ENCODE results near the gene PCK2.

Gene PCK2

DNA sequence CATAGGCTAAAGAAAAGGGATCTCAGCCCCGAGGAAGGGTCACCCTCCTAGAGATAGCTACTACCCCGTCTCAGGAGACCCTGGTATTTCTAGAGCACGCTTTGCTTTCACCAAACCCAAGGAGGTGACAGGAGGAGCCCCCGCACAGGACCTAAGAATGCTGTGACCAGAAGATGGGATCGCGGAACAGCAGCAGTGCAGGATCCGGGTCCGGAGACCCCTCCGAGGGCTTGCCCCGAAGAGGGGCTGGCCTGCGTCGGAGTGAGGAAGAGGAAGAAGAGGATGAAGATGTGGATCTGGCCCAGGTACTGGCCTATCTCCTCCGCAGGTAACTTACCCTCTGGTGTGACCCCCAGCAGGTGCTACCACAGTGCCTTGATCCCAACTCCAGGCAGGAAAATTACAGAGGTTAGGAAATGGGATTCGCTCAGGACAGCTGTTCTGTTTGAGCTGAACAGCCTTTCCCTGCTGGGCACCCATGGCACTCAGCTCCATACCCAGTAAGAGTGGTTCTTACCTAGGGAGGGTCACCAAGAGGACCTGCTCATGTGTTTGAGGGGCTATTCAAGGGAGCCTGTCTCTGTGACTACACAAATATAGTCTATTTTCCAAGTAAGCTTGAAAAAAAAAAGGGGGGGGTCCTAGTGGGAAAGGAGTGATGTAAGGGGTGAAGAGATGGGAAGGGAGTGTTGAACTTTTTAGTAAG is 21.5 kb downstream of the PCK2 start:
- no peak for DNase-seq (ENCODE audit: low read depth in 2 of 2)

- DNase-seq (ENCODE audit: low read depth in 2 of 2): no peak
These were observed 22.2 kb downstream of the PCK2 start for GRCh38 chr14:24116128-24116814.

DNA sequence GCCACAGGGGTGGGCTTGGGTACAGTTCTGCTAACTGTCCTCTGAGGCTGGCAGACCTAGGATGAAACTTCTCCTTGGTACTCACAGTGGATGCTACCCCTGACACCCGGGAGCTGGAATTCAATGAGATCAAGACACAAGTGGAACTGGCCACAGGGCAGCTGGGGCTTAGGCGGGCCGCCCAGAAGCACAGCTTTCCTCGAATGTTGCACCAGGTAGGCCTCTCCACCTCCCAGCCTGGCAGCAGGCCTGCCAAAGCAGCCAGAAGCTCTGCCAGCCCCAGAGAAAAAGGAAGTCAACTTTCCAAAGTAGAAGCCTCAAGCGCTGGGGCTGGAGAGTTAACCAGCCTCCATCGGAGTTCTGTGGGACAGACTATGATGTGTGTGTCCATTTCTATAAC is 23.1 kb downstream of the PCK2 start:
- no peak for DNase-seq (ENCODE audit: low read depth in 2 of 2)

DNA sequence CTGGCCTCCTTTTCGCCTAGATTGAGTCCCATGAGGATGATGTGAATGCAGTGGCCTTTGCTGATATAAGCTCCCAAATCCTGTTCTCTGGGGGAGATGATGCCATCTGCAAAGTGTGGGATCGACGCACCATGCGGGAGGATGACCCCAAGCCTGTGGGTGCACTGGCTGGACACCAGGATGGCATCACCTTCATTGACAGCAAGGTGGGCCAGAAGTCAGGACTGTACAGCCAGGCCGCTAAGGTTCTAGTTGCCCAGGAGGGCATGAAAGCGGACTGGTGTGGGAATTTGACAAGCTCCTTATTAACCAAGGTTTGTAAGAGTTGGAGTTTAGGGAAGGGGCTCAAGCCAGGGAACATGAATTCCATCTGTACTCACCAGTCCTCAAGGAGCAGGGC is 25.6 kb downstream of the PCK2 start:
- no peak for DNase-seq (ENCODE audit: low read depth in 2 of 2)

GRCh38 chr14:24121210-24121609 is 27.1 kb downstream of the PCK2 start:
- DNase-seq (ENCODE audit: low read depth in 2 of 2): no peak

- no peak for DNase-seq (ENCODE audit: low read depth in 2 of 2)
These were observed 28.3 kb downstream of the PCK2 start for GRCh38 chr14:24122416-24122815.

- DNase-seq (ENCODE audit: low read depth in 2 of 2): no peak
These were observed 28.8 kb downstream of the PCK2 start for GRCh38 chr14:24122898-24123297.

- no peak for DNase-seq (ENCODE audit: low read depth in 2 of 2)
These were observed 29.6 kb downstream of the PCK2 start for GRCh38 chr14:24123424-24124417.

- DNase-seq (ENCODE audit: low read depth in 2 of 2): no peak
These were observed 32.8 kb downstream of the PCK2 start for GRCh38 chr14:24126939-24127338.

DNA sequence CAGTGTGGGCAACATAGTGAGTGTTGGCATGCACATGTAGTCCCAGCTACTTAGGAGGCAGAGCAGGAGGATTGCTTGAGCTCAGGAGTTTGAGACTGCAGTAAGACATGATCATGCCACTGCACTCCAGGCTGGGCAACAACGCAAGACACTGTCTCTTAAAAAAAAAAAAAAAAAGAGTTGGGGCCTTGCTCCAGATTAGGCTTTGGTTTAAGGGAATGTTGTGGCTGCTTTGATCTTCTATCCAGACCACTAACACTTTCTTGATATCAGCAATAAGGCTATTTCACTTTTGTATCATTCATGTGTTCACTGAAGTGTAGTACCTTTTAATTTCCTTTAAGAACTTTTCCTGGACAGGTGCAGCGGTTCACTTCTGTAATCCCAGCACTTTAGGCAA is 33.6 kb downstream of the PCK2 start:
- DNase-seq (ENCODE audit: low read depth in 2 of 2): no peak

- no peak for DNase-seq (ENCODE audit: low read depth in 2 of 2)
These were observed 35.4 kb downstream of the PCK2 start for GRCh38 chr14:24129410-24129998.

GRCh38 chr14:24130380-24130716 is 36.2 kb downstream of the PCK2 start, which contains the start of gene FITM1:
TSS of gene FITM1 (plus strand) at chr14:24130659. CDS start at chr14:24131564, 905 bp downstream.
- no peak for DNase-seq (ENCODE audit: low read depth in 2 of 2)

GRCh38 chr14:24130717-24131548 is 36.8 kb downstream of the PCK2 start:
- DNase-seq (ENCODE audit: low read depth in 2 of 2): no peak

- no peak for DNase-seq (ENCODE audit: low read depth in 2 of 2)
These were observed 37.4 kb downstream of the PCK2 start for GRCh38 chr14:24131549-24131966.

- DNase-seq (ENCODE audit: low read depth in 2 of 2): no peak
These were observed 38.1 kb downstream of the PCK2 start for GRCh38 chr14:24132061-24132685.

DNA sequence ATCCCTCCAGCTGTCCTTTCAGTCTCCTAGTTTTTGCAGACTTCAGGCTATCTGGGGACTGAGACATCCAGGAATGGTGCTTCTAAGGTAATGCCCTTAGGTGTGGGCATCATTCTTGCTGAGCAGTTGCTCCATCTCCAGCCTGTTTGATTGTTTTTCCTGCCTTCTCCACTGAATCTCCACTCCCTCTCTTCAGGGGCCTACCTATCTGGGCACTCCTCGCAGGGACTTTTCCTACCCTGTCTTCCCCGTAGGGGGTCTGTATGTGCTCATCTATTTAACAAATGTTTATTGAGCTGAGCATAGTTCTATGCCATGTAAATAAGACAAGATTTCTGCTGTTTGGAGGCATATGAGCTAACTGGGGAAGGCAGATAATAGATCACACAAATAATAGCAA is 38.9 kb downstream of the PCK2 start:
- DNase-seq (ENCODE audit: low read depth in 2 of 2): no peak

DNA sequence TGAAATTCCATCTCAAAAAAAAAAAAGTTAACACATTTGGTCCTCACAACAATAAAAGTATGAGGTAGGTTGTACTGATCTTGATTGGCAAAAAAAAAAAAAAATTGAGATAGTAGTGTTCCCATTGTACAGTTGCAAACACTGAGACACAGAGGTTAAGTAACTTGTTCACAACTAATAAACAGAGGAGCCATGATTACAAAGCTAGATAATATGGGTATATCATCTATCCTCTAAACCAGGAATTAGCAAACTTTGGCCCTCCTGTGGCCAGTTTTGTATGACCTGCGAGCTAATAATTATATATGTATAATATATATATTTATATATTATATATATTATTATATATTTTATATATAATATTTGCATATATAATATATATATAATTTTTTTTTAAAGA is 39.6 kb downstream of the PCK2 start:
- DNase-seq (ENCODE audit: low read depth in 2 of 2): no peak

DNA sequence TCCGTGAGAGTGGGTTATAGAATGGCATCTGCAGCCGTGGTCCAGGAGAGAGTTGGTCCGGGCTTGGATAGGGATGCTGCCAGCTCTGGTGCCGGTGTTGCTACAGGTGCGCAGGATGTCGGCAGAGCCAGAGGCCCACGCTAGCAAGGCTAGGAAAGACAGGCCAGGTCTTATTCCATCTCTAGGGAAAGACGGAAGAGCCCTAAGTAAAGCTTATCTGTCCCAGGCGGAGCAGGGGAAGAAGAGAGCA is 41.4 kb downstream of the PCK2 start:
- DNase-seq (ENCODE audit: low read depth in 2 of 2): no peak

DNA sequence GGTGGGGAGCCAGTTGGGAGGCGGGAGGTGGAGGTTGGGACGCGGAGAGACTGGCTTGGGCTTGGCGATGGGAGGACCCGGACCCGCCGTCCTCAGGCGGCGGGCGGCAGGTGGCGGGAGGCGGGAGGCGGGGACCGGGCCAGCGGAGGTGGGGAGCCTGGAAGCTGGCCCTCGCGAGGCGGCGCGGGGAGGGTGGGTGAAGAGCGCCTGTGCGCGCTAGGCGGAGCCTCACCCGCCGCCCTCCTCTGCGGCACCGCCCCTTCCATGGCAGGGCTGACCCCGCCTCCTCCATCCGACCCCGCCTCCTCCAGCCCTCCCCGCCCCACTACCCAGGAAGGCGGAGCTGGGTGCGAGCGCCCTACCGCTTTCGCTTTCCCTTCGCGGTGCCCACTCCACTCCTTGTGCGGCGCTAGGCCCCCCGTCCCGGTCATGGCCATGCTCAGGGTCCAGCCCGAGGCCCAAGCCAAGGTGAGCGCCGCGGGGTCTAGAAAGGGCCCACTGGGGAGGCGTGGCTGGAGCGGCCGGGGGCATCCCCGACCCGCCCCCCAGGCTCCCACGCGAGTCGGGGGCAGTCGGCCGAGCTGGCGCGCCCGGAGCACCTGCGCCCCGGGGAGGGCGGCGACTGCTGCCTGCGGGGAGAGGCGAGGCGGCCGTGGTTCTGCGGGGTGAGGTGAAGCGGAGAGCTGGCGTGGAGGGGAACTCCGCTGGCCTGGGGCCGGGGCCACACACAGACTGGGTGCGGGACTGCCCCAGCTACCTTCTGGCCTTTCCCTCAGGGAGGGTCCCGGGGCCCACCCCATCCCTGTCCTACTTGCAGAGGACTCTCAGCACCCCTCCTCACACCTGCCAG is 41.9 kb downstream of the PCK2 start, which contains the start of gene PSME1:
PSME1 (plus strand) TSS at position 361 of the 850 bp plus-strand sequence; CDS start at position 430, 69 bp downstream.
- peak; percentile 89 to 94 for DNase-seq (ENCODE audit: low read depth in 2 of 2)

All from stimulated activated CD8-positive, alpha-beta memory T cell treated with anti-CD3 and anti-CD28 coated beads, Interleukin-2, amount 100 ng/mL, for 48 hours (primary cell).